Measurements from ENCODE around the gene PIK3R5. TPM values are rescaled to one million over a fixed set of nuclear protein-coding genes. Genes with fewer than 3 reads are reported as not detected.

PIK3R5 gene
- total RNA-seq, 4 donors from 2014 or later = 17.8 to 62.1 (median 22.5) TPM

- peaks cover 0 to 6% (median 0%) of the 10 kb centered on the region in 4 donors for H3K4me1 ChIP-seq
- no peaks in the 10 kb centered on the region for H3K9me3 ChIP-seq
- TF ChIP-seq, protein P1, sequence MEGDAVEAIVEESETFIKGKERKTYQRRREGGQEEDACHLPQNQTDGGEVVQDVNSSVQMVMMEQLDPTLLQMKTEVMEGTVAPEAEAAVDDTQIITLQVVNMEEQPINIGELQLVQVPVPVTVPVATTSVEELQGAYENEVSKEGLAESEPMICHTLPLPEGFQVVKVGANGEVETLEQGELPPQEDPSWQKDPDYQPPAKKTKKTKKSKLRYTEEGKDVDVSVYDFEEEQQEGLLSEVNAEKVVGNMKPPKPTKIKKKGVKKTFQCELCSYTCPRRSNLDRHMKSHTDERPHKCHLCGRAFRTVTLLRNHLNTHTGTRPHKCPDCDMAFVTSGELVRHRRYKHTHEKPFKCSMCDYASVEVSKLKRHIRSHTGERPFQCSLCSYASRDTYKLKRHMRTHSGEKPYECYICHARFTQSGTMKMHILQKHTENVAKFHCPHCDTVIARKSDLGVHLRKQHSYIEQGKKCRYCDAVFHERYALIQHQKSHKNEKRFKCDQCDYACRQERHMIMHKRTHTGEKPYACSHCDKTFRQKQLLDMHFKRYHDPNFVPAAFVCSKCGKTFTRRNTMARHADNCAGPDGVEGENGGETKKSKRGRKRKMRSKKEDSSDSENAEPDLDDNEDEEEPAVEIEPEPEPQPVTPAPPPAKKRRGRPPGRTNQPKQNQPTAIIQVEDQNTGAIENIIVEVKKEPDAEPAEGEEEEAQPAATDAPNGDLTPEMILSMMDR (IDR thresholded peaks at IDR 0.05) = peak; percentile 63 to 75 (median 71)
- no peak for TF ChIP-seq EP300 (IDR thresholded peaks at IDR 0.05)
- TF ChIP-seq POLR2A (IDR thresholded peaks at IDR 0.05) = no peak
- H3K36me3 ChIP-seq = no peaks in the 10 kb centered on the region
- H3K27ac ChIP-seq = no peak overlapping the region
- peak; percentile 36 to 70 for DNase-seq (ENCODE audit: low spot score in 2 of 2)
- H3K27me3 ChIP-seq = no peaks in the 10 kb centered on the region
- WGBS, 2 donors = 38 to 45% methylated on average over 24 of the region's 24 CpGs
- H3K4me3 ChIP-seq = no peak overlapping the region
These were observed 70.6 kb downstream of the PIK3R5 start for GRCh38 chr17:8894673-8895578.

DNA sequence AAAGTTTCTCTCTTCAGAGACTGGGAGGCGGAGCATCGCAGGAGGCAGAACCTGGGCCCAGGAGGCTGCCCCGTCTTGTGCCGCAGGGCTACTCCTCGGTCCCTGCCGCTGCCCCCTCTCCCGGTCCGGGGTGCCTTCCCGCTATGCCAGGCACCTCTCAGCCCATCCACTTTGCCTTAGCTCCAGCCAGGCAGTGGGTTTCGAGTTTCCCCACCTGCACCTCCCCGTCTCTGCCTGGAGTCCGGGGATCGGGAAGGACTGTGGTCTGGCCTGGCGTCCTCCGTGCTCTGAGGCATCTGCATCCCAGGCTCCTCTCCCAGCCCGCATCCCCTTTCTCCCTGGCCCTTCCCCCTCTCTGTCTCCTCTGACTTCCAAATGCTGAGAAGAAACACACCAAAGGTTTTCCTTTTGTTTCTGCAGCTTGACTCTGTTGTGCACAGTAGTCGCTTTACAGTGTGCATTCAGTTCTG lies 71.3 kb downstream of the PIK3R5 start:
- Histone ChIP-seq H3K27ac (no peak overlapping the region), H3K9me3 (no peaks in the 10 kb centered on the region), H3K36me3 (no peaks in the 10 kb centered on the region), H3K4me1 (peaks cover 0 to 6% (median 0%) of the 10 kb centered on the region in 4 donors), H3K4me3 (no peak overlapping the region), H3K27me3 (no peaks in the 10 kb centered on the region)
- TF ChIP-seq POLR2A (IDR thresholded peaks at IDR 0.05) (no peak), EP300 (IDR thresholded peaks at IDR 0.05) (no peak)
- TF ChIP-seq, protein P1 (IDR thresholded peaks at IDR 0.05) = no peak
- DNase-seq (ENCODE audit: low spot score in 2 of 2) = no peak
- 64 to 71% methylated on average over 12 to 17 of the region's 17 CpGs for WGBS, 2 donors

GRCh38 chr17:8893621-8894201 lies 71.8 kb downstream of the PIK3R5 start:
- Histone ChIP-seq H3K27ac (no peak overlapping the region), H3K4me3 (no peak overlapping the region), H3K27me3 (no peaks in the 10 kb centered on the region), H3K9me3 (no peaks in the 10 kb centered on the region), H3K4me1 (peaks cover 0 to 6% (median 0%) of the 10 kb centered on the region in 4 donors), H3K36me3 (no peaks in the 10 kb centered on the region)
- WGBS, 2 donors = 86% methylated on average over 15 of the region's 15 CpGs
- DNase-seq (ENCODE audit: low spot score in 2 of 2) = no peak
- no peak for TF ChIP-seq POLR2A (IDR thresholded peaks at IDR 0.05)
- TF ChIP-seq EP300 (IDR thresholded peaks at IDR 0.05) = no peak
- TF ChIP-seq, protein P1 (IDR thresholded peaks at IDR 0.05) = no peak

DNA sequence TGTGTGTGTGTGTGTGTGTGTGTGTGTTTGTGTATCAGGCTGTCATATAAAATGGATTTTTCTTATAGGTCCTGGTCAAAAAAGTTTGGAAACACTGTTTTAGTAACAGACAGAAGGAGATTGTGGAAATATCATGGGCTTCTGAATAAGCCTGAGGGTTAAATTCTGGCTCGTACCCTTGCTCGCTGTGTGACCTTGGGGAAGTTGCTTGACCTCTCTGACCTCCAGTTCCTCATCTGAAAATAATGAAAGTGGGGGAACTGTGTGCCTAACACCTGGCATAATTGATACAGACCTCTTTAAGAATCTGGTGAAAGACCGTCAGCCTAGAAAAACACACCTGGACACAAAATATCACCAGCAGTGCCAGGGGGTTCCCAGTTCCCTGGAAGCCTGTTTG lies 72.4 kb downstream of the PIK3R5 start:
- Histone ChIP-seq H3K4me1 (peaks cover 0 to 6% (median 0%) of the 10 kb centered on the region in 4 donors), H3K36me3 (no peaks in the 10 kb centered on the region), H3K27me3 (no peaks in the 10 kb centered on the region), H3K9me3 (no peaks in the 10 kb centered on the region), H3K27ac (no peak overlapping the region), H3K4me3 (no peak overlapping the region)
- 85 to 92% methylated on average over 3 of the region's 3 CpGs for WGBS, 2 donors
- TF ChIP-seq EP300 (IDR thresholded peaks at IDR 0.05) (no peak), POLR2A (IDR thresholded peaks at IDR 0.05) (no peak)
- TF ChIP-seq, protein P1 (IDR thresholded peaks at IDR 0.05) = no peak
- DNase-seq (ENCODE audit: low spot score in 2 of 2) = no peak

DNA sequence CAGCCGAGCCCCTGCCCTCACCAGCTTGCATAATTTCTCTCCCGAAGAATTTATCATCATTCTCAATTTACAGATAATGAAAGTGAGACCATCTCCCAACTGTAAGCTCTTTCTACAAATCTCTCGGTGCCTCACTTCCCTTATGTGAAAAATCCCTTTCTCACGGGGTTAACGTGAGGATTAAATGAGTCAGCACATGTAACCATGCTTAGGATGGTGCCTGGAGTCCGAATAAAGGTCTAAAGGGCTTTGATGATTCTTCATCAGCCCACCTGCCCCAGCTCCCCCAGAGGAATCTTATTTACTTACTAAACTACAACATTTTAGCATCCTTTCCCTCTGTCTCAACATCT lies 73.2 kb downstream of the PIK3R5 start:
- Histone ChIP-seq H3K9me3 (no peaks in the 10 kb centered on the region), H3K36me3 (no peaks in the 10 kb centered on the region), H3K4me3 (no peak overlapping the region), H3K4me1 (peaks cover 0 to 6% (median 0%) of the 10 kb centered on the region in 4 donors), H3K27ac (no peak overlapping the region), H3K27me3 (no peaks in the 10 kb centered on the region)
- DNase-seq (ENCODE audit: low spot score in 2 of 2) = no peak
- no peak for TF ChIP-seq EP300 (IDR thresholded peaks at IDR 0.05)
- TF ChIP-seq, protein P1 (IDR thresholded peaks at IDR 0.05) = no peak
- TF ChIP-seq POLR2A (IDR thresholded peaks at IDR 0.05) = no peak
- WGBS, 2 donors = 65 to 66% methylated on average over 6 of the region's 6 CpGs

All from tibial nerve (tissue), 4 donors.